Measurements from ENCODE around the gene MDP1.
"Not testable (repeated sequence)": the region's sequence is repeated elsewhere in the genome, so short reads cannot be mapped to it uniquely, and the experiment has no call there.

DNA sequence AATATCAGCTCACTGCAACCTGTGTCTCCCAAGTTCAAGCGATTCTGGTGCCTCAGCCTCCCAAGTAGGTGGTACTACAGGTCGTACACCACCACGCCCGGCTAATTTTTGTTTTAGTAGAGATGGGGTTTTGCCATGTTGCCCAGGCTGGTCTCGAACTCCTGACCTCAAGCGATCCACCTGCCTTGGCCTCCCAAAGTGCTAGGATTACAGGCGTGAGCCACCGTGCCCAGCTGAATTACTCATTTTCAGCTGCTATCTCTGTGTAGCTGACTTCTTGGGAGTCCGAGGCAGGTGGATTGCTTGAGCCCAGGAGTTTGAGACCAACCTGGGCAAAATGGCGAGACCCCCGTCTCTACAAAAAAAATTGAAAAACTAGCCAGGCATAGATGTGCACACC lies 29.5 kb upstream of the MDP1 start:
- TF ChIP-seq, protein P1, sequence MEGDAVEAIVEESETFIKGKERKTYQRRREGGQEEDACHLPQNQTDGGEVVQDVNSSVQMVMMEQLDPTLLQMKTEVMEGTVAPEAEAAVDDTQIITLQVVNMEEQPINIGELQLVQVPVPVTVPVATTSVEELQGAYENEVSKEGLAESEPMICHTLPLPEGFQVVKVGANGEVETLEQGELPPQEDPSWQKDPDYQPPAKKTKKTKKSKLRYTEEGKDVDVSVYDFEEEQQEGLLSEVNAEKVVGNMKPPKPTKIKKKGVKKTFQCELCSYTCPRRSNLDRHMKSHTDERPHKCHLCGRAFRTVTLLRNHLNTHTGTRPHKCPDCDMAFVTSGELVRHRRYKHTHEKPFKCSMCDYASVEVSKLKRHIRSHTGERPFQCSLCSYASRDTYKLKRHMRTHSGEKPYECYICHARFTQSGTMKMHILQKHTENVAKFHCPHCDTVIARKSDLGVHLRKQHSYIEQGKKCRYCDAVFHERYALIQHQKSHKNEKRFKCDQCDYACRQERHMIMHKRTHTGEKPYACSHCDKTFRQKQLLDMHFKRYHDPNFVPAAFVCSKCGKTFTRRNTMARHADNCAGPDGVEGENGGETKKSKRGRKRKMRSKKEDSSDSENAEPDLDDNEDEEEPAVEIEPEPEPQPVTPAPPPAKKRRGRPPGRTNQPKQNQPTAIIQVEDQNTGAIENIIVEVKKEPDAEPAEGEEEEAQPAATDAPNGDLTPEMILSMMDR (IDR thresholded peaks at IDR 0.05): not testable (repeated sequence)
- TF ChIP-seq POLR2A (IDR thresholded peaks at IDR 0.05): not testable (repeated sequence)

All from uterus (tissue), 2 donors.